SU-DHL-6 (cell line): ENCODE data around the gene EFCAB14.

Source experiments
- H2AFZ ChIP-seq: fragments of 200-600 bp; sonication (generic); 2 replicates; pipeline ENCODE4 v1.6.1; 2014; ENCODE audit warnings: low read depth, mild to moderate bottlenecking, moderate library complexity, mixed read lengths, antibody characterized with exemption, low read length; ENCODE audit not compliant: severe bottlenecking
- H3F3A ChIP-seq: fragments of 200-600 bp; shearing (Covaris generic); 2 replicates; pipeline ENCODE4 v1.6.0; 2016; ENCODE audit warnings: antibody characterized with exemption, mild to moderate bottlenecking; ENCODE audit not compliant: insufficient read depth
- H3K27ac ChIP-seq: fragments of 200-600 bp; sonication (generic); 2 replicates; pipeline ENCODE4 v1.5.1; 2016; ENCODE audit warnings: low read depth, mild to moderate bottlenecking, low read length, moderate library complexity, mixed read lengths
- H3K27me3 ChIP-seq: fragments of 200-600 bp; sonication (generic), shearing (Covaris generic); 2 replicates; pipeline ENCODE4 v1.6.0; 2014; ENCODE audit warnings: mild to moderate bottlenecking, low read length
- H3K36me3 ChIP-seq: fragments of 200-600 bp; sonication (generic); 2 replicates; pipeline ENCODE4 v1.6.1; 2014; ENCODE audit warnings: mild to moderate bottlenecking, low read length, mixed read lengths
- H3K4me2 ChIP-seq: fragments of 300-600, 200-600 bp; shearing (Covaris generic), sonication (generic); 2 replicates; pipeline ENCODE4 v1.6.0; 2014; ENCODE audit warnings: low read length, low read depth, mild to moderate bottlenecking; ENCODE audit not compliant: poor library complexity, severe bottlenecking
- H3K4me3 ChIP-seq: fragments of 200-600 bp; sonication (generic); 2 replicates; pipeline ENCODE4 v1.5.1; 2014; ENCODE audit warnings: antibody characterized with exemption, low read length, mild to moderate bottlenecking, mixed read lengths; ENCODE audit not compliant: insufficient read depth, poor library complexity, severe bottlenecking
- H3K79me2 ChIP-seq: fragments of 200-600 bp; sonication (generic); 2 replicates; pipeline ENCODE4 v1.6.1; 2014; ENCODE audit warnings: mild to moderate bottlenecking, low read length, moderate library complexity; ENCODE audit not compliant: insufficient read depth
- H3K9ac ChIP-seq: fragments of 200-600 bp; sonication (generic); 2 replicates; pipeline ENCODE4 v1.7.0; 2014; ENCODE audit warnings: mild to moderate bottlenecking, low read length
- H3K9me2 ChIP-seq: fragments of 200-600 bp; sonication (generic); replicated peaks from 2 replicates; pipeline ENCODE4 v1.6.1; 2014; ENCODE audit warnings: low read length; ENCODE audit not compliant: insufficient read depth
- H3K9me3 ChIP-seq: fragments of 200-600 bp; sonication (generic); 2 replicates; pipeline ENCODE4 v1.6.1; 2014; ENCODE audit warnings: low read length, mixed read lengths; ENCODE audit not compliant: insufficient read depth
- H4K20me1 ChIP-seq: fragments of 200-600 bp; sonication (generic); 2 replicates; pipeline ENCODE4 v1.6.1; 2014; ENCODE audit warnings: low read depth, mild to moderate bottlenecking, antibody characterized with exemption, low read length, moderate library complexity, mixed read lengths
- EZH2phosphoT487 ChIP-seq: fragments of 200-600 bp; sonication (generic), shearing (Covaris generic); conservative IDR thresholded peaks from 2 replicates; pipeline ENCODE4 v1.6.1; 2018; ENCODE audit warnings: mild to moderate bottlenecking, antibody characterized with exemption, low read length, moderate library complexity, mixed read lengths
- TF ChIP-seq, protein P1 (sequence below): fragments of 200-600 bp; sonication (generic); IDR thresholded peaks from one replicate; pipeline ENCODE4 v1.5.1; 2017; ENCODE audit warnings: antibody characterized with exemption, mild to moderate bottlenecking, low read length, moderate library complexity; ENCODE audit not compliant: insufficient read depth, poor library complexity, severe bottlenecking

EFCAB14 gene

DNA sequence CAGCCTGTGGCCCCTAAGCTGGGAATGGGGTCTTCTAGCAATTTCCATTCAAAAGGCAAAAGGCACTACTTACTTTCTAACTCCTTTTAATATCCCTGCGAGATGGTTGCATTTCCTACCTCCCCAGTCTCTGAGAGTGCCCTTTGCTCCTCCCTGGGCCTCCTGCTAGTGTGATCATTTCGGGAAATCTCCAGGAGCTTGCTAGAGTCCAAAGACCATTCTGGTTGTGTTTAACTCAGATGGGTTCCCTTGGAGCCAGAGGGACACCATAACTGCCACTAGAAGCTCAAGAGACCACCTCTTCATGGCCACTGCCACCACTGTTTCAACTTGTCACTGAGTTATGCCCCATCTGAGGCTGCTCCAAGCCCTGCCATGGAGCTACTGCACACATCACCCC, 45.5 kb upstream of the EFCAB14 start:
- H3K27ac ChIP-seq = no peak overlapping the region
- H3F3A ChIP-seq = no peaks in the 10 kb centered on the region
- no peaks in the 10 kb centered on the region for H4K20me1 ChIP-seq
- H3K4me2 ChIP-seq = no peak overlapping the region
- no peaks in the 10 kb centered on the region for H3K27me3 ChIP-seq
- no peaks in the 10 kb centered on the region for H3K9me2 ChIP-seq
- no peaks in the 10 kb centered on the region for H3K79me2 ChIP-seq
- H3K9ac ChIP-seq = no peak overlapping the region
- H2AFZ ChIP-seq = no peak overlapping the region
- TF ChIP-seq, protein P1, sequence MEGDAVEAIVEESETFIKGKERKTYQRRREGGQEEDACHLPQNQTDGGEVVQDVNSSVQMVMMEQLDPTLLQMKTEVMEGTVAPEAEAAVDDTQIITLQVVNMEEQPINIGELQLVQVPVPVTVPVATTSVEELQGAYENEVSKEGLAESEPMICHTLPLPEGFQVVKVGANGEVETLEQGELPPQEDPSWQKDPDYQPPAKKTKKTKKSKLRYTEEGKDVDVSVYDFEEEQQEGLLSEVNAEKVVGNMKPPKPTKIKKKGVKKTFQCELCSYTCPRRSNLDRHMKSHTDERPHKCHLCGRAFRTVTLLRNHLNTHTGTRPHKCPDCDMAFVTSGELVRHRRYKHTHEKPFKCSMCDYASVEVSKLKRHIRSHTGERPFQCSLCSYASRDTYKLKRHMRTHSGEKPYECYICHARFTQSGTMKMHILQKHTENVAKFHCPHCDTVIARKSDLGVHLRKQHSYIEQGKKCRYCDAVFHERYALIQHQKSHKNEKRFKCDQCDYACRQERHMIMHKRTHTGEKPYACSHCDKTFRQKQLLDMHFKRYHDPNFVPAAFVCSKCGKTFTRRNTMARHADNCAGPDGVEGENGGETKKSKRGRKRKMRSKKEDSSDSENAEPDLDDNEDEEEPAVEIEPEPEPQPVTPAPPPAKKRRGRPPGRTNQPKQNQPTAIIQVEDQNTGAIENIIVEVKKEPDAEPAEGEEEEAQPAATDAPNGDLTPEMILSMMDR = no peak
- TF ChIP-seq EZH2phosphoT487 = no peak
- H3K9me3 ChIP-seq = peaks cover 2% of the 10 kb centered on the region; the same call in 1 of the 2 replicates
- H3K4me3 ChIP-seq = no peak overlapping the region
- H3K36me3 ChIP-seq = no peaks in the 10 kb centered on the region

DNA sequence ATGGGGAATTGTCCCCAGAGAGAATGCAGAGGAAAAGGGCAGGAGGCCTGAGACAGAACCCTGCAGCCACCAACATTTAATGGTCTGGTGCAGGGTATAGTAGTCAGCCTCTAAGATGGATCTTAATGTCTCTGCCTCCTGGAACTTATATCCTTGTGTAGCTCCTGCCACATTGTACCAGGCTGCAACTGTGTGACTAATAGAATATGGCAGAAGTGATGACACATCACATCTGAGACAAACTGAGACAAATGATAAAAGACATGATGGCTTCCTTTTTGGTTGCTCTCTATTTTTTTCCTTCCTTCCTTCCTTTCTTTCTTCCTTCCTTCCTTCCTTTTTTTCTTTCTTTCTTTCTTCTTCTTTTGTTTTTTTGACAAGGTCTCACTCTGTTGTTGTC, 42.8 kb upstream of the EFCAB14 start:
- Histone ChIP-seq H3K27me3 (no peaks in the 10 kb centered on the region), H3K4me3 (no peak overlapping the region), H3K79me2 (no peaks in the 10 kb centered on the region), H3K27ac (no peak overlapping the region), H3K9ac (no peak overlapping the region), H3K36me3 (no peaks in the 10 kb centered on the region), H3K9me3 (no peaks in the 10 kb centered on the region), H3F3A (no peaks in the 10 kb centered on the region), H3K9me2 (no peaks in the 10 kb centered on the region), H3K4me2 (no peak overlapping the region), H4K20me1 (no peaks in the 10 kb centered on the region), H2AFZ (no peak overlapping the region)
- TF ChIP-seq, protein P1 = no peak
- no peak for TF ChIP-seq EZH2phosphoT487

DNA sequence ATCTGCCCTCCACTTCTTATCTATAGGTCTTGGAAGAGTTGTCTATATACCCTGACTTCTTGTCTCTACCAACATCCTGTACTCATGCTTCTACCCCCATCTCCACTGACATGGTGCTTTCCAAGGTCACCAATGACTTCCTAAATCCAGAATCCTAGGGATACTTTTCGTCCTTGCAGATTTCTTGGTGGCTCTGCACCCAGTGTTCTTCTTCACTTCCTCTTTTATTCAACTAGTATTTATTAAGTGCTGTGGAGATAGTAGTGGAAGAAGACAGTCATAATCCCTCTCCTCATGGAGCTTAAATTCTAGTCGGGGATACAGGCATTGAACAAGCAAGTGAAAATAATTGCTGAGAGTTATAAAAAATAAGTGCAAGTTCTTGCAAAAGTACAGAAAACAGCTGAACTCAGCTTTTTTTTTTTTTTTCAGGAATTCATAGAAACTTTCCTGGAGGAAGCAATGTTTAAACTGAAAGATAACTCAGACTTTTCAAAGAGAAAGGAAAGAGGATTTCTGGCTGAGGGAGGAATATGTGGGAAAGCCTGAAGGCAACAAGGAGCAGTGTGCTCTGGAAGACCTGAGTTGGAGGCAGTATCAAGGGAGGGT, 41.7 kb upstream of the EFCAB14 start:
- H3K4me2 ChIP-seq = no peak overlapping the region
- no peak overlapping the region for H2AFZ ChIP-seq
- H3K9me3 ChIP-seq = no peaks in the 10 kb centered on the region
- no peaks in the 10 kb centered on the region for H3K9me2 ChIP-seq
- H4K20me1 ChIP-seq = no peaks in the 10 kb centered on the region
- H3K27me3 ChIP-seq = no peaks in the 10 kb centered on the region
- TF ChIP-seq EZH2phosphoT487 = no peak
- no peak overlapping the region for H3K27ac ChIP-seq
- H3K9ac ChIP-seq = no peak overlapping the region
- H3K79me2 ChIP-seq = no peaks in the 10 kb centered on the region
- no peak overlapping the region for H3K4me3 ChIP-seq
- no peaks in the 10 kb centered on the region for H3F3A ChIP-seq
- H3K36me3 ChIP-seq = no peaks in the 10 kb centered on the region

DNA sequence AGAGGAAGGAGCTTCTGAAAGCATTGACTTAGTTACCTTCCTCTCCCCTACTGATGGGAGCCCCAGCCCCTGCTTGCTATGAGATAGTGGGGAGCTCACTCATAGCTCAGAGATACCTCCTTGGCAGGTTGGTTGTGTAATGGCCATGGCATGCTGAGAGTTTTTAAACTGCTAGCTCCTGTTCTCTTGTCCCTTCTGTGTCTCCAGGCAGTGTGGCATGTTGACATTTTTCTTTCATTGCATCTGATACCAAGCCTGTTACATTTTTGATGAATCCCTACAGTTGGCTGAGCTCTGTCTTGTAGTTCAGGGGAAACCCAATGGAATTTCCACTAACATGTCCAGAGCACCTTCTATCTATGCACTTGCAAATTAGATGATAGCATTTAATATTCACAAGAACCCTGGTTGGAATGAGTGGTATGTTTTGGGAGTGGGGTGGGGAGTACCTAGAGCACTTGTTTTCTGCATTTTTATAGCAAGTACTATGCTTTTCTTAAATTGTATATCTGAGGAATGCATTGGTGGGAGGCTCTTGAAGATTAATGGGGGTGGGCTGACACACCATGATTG, 39.1 kb upstream of the EFCAB14 start:
- no peak for TF ChIP-seq EZH2phosphoT487
- TF ChIP-seq, protein P1 = no peak

More for the DNA sequence above, 39.1 kb upstream of the EFCAB14 start:
- H3K4me2 ChIP-seq = no peak overlapping the region
- no peaks in the 10 kb centered on the region for H4K20me1 ChIP-seq
- H3F3A ChIP-seq = no peaks in the 10 kb centered on the region
- no peaks in the 10 kb centered on the region for H3K9me3 ChIP-seq
- no peaks in the 10 kb centered on the region for H3K79me2 ChIP-seq
- no peaks in the 10 kb centered on the region for H3K36me3 ChIP-seq
- no peak overlapping the region for H2AFZ ChIP-seq
- H3K4me3 ChIP-seq = no peak overlapping the region
- no peaks in the 10 kb centered on the region for H3K9me2 ChIP-seq
- no peak overlapping the region for H3K27ac ChIP-seq
- no peak overlapping the region for H3K9ac ChIP-seq
- no peaks in the 10 kb centered on the region for H3K27me3 ChIP-seq
